Endothelial cell (in vitro differentiated cells): Measurements from ENCODE around the gene SPG11. TPM values are rescaled to one million over a fixed set of nuclear protein-coding genes. Genes with fewer than 3 reads are reported as not detected.

Experiments used
- DNase-seq: peaks from one replicate; pipeline ENCODE4 v3.0.0; 2021; ENCODE audit warnings: low spot score
- H3K27ac Mint-ChIP-seq: one replicate; pipeline ENCODE4 v1.8.0; 2021; ENCODE audit warnings: mixed read lengths, inconsistent platforms; ENCODE audit not compliant: unreplicated experiment
- H3K27me3 Mint-ChIP-seq: one replicate; pipeline ENCODE4 v1.8.0; 2021; ENCODE audit warnings: mild to moderate bottlenecking, moderate library complexity, mixed read lengths, inconsistent platforms; ENCODE audit not compliant: unreplicated experiment
- H3K36me3 Mint-ChIP-seq: one replicate; pipeline ENCODE4 v1.8.0; 2021; ENCODE audit warnings: mild to moderate bottlenecking, low read depth, mixed read lengths, inconsistent platforms; ENCODE audit not compliant: unreplicated experiment
- H3K4me1 Mint-ChIP-seq: one replicate; pipeline ENCODE4 v1.8.0; 2021; ENCODE audit warnings: mild to moderate bottlenecking, mixed read lengths, inconsistent platforms; ENCODE audit not compliant: unreplicated experiment
- H3K4me3 Mint-ChIP-seq: one replicate; pipeline ENCODE4 v1.8.0; 2021; ENCODE audit warnings: mild to moderate bottlenecking, mixed read lengths, inconsistent platforms; ENCODE audit not compliant: unreplicated experiment
- H3K9me3 Mint-ChIP-seq: one replicate; pipeline ENCODE4 v1.8.0; 2021; ENCODE audit warnings: mixed read lengths, inconsistent platforms; ENCODE audit not compliant: unreplicated experiment
- total RNA-seq: library from RNA; stranded (reverse); fragmentation: NEBNext Ultra II Directional; extraction: Animal tissue kit (Norgen Biotek cat#: 25700); gene quantifications from one replicate; pipeline ENCODE4 v1.2.1, GENCODE V29; 2021; ENCODE audit not compliant: unreplicated experiment
- TF ChIP-seq, protein P1 (sequence below): fragments of 200-600 bp; sonication (generic); IDR thresholded peaks from one replicate; pipeline ENCODE4 v1.5.0; 2021; ENCODE audit warnings: antibody characterized with exemption; ENCODE audit not compliant: unreplicated experiment

The SPG11 gene
- total RNA-seq, 1 donor from 2014 or later = 37.1 TPM

DNA sequence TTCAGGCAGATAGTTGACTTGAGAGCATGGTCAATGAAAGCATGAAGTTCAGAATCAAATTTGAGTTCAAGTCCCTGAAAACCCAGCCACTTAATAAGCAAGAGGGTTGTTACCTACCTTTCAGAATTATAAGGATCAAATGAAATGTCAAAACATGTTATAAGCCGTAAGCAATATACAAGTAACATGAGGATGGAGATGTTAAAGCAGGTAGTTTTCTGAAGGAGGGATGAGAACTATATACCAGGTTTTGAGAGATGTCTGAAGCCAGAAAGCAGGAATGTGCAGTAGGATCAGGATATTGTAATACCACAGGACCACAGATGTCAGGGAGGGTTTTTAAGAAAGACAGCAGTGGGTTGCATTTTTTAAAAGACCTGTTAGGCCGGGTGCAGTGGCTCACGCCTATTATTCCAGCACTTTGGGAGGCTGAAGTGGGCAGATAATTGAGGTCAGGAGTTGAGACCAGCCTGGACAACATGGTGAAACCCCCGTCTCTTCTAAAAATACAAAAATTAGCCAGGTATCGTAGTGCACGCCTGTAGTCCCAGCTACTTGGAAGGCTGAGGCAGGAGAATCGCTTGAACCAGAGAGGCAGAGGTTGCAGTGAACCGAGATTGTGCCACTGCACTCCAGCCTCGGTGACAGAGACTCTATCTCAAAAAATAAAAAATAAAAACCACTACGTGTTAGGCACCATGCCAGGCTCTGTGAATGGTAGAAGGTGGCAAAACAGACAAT is 133.4 kb downstream of the SPG11 start:
- TF ChIP-seq, protein P1, sequence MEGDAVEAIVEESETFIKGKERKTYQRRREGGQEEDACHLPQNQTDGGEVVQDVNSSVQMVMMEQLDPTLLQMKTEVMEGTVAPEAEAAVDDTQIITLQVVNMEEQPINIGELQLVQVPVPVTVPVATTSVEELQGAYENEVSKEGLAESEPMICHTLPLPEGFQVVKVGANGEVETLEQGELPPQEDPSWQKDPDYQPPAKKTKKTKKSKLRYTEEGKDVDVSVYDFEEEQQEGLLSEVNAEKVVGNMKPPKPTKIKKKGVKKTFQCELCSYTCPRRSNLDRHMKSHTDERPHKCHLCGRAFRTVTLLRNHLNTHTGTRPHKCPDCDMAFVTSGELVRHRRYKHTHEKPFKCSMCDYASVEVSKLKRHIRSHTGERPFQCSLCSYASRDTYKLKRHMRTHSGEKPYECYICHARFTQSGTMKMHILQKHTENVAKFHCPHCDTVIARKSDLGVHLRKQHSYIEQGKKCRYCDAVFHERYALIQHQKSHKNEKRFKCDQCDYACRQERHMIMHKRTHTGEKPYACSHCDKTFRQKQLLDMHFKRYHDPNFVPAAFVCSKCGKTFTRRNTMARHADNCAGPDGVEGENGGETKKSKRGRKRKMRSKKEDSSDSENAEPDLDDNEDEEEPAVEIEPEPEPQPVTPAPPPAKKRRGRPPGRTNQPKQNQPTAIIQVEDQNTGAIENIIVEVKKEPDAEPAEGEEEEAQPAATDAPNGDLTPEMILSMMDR = no peak
- Mint-ChIP-seq H3K4me1 (no peaks in the 10 kb centered on the region), H3K36me3 (no peaks in the 10 kb centered on the region), H3K4me3 (peak overlapping the region; percentile 7), H3K27ac (no peak overlapping the region), H3K27me3 (peaks cover 4% of the 10 kb centered on the region), H3K9me3 (no peaks in the 10 kb centered on the region)
- DNase-seq = no peak

DNA sequence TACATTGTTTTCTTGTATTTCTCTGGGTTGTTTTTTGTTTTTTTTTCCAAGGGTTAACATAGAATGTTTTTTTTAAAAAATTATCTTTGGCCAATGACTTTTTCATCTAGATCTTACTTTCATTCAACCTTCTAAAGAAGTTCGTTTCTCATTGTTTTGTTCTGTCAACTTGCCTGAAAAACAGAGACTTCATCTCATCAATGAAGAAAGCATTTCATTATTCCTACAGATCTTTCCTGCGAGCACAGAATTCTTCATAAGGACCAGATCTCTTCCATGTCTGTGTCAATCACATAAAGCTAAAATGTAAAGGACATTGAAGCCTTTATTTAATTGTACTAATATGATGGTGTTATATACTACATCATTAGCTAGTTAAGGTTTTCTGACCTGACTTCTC is 136.2 kb downstream of the SPG11 start:
- TF ChIP-seq, protein P1 = no peak
- Mint-ChIP-seq H3K9me3 (no peaks in the 10 kb centered on the region), H3K36me3 (no peaks in the 10 kb centered on the region), H3K27me3 (peaks cover 1% of the 10 kb centered on the region), H3K4me3 (no peak overlapping the region), H3K4me1 (no peaks in the 10 kb centered on the region), H3K27ac (no peak overlapping the region)
- no peak for DNase-seq

DNA sequence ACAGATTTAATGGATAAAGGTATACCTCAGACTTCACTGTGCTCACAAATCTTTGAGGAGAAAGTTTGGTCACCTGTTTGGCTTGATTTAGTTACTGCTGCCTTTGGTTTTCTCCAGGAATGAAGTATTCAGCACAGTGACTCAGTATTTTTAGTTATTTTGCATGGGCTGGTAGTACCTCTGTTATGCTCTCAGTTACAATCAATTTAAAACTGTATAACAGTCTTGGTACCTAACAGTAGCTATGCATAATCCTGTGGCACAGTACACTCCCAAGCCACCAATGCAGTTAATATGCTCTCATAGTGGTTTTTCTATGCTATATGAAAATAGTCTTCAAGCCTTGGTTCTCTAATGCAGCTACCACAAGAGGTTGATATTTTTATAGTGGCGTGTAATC is 138.4 kb downstream of the SPG11 start:
- TF ChIP-seq, protein P1 = no peak
- Mint-ChIP-seq H3K27me3 (peaks cover 1% of the 10 kb centered on the region), H3K9me3 (no peaks in the 10 kb centered on the region)

DNA sequence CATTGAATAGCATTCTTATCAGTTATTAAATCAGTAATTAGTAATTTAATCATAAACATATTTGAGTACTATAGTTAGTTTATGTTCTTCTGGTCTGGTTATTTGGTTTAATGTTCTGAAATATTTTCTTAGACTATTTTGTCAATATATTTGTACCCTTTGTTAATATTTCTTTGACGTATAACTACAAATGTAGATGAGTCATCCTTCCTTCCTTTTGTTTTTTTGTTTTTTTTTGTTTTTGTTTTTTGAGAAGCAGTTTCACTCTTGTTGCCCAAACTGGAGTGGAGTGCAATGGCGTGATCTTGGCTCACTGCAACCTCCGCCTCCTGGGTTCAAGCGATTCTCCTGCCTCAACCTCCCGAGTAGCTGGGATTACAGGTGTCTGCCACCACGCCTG is 143.9 kb downstream of the SPG11 start:
- Mint-ChIP-seq H3K9me3 (no peaks in the 10 kb centered on the region), H3K4me3 (no peak overlapping the region), H3K27me3 (no peaks in the 10 kb centered on the region), H3K27ac (no peak overlapping the region), H3K4me1 (no peaks in the 10 kb centered on the region), H3K36me3 (no peaks in the 10 kb centered on the region)
- no peak for DNase-seq
- TF ChIP-seq, protein P1 = no peak

More for the DNA sequence above, 138.4 kb downstream of the SPG11 start:
- Mint-ChIP-seq H3K36me3 (no peaks in the 10 kb centered on the region), H3K27ac (no peak overlapping the region), H3K4me3 (no peak overlapping the region), H3K4me1 (no peaks in the 10 kb centered on the region)
- DNase-seq = no peak

DNA sequence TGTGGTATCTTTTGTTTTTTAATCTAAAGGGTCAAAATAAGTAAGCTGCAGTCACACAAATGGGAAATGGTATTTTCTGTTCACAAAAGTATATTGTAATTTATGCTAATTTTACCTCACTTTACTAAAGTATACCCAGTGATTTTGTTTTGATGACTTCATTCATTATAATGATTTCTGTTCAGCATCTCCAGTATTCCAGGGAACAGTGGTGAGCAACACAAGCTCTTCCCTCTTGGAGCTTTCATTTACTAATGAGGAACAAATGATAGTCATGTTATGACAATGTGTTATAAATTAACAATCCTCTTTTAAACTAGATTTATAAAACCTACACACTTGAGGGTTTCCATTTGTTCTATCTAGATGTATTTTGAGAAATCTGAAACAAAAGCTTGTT is 147.0 kb downstream of the SPG11 start:
- DNase-seq = no peak
- H3K27me3 Mint-ChIP-seq = peaks cover 2% of the 10 kb centered on the region
- no peaks in the 10 kb centered on the region for H3K4me1 Mint-ChIP-seq
- no peak overlapping the region for H3K27ac Mint-ChIP-seq
- no peak overlapping the region for H3K4me3 Mint-ChIP-seq
- H3K9me3 Mint-ChIP-seq = no peaks in the 10 kb centered on the region
- no peaks in the 10 kb centered on the region for H3K36me3 Mint-ChIP-seq
- TF ChIP-seq, protein P1 = no peak
